GM12873 (cell line): Measurements from ENCODE around the gene TTLL10.

ENCODE experiments used
- CTCF ChIP-seq: IDR thresholded peaks from 2 replicates; pipeline ENCODE4 v1.5.1; 2012; ENCODE audit warnings: low read depth, mild to moderate bottlenecking, moderate library complexity, low read length, control low read depth; ENCODE audit not compliant: insufficient read depth; ENCODE audit errors: missing control alignments

The TTLL10 gene

GRCh38 chr1:1232208-1232795 lies 58.6 kb downstream of the TTLL10 start, which contains the start of gene B3GALT6:
Gene B3GALT6 (plus strand): TSS chr1:1232237. CDS start chr1:1232279, 42 bp downstream.
- no peak for TF ChIP-seq CTCF

GRCh38 chr1:1232796-1233566 lies 59.3 kb downstream of the TTLL10 start:
- TF ChIP-seq CTCF: no peak

DNA sequence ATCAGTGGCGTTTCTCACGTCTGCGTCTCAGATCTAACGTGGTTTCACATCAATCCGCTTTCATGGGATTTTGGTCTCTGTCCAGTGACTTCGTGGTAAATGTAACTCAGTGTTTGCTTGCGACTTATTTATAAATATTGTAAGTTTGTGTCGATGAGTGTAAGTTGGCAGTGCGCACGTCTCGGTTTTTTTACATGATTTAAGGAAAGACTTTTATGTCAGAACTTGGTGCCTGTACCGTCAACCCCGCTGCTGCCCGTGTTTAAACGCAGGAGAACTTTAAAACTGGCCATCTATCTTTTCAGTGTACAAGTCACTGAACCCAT lies 59.9 kb downstream of the TTLL10 start:
- TF ChIP-seq CTCF: no peak

GRCh38 chr1:1234180-1234808 lies 60.6 kb downstream of the TTLL10 start:
- no peak for TF ChIP-seq CTCF

DNA sequence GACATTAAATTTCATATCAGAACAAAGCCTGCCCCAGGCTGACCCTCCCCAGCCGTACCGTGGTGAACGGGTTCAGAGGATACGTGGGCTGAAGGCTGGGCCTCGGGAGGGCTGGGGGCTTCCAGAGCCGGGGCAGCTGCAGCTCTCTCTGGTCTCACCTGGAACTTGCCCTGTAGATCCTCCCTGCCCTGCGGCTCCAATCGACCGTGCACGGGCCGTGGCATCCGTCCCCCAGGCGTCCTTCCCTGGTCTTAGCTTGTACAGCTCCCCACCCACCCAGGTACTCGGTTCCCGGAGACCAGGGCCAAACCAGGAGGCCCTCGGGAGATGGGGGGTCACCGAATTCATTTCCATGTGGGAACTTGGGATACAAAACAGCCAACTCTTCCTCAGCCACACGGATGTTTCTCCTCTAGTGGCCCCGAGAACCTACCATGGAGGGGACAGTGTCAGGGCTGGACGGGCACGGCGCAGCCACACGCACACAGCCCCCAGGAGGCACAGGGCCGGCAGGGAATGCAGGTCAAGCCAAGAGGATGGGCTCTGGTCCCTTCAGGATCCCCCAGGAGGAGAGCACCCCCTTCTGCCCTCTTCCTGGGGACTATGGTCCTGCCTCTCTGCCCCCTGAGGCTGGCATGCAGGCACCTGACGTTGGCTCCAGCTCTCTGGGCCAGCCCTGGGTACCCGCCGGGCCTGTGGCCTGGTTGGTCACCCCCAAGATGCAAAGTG lies 61.5 kb downstream of the TTLL10 start:
- no peak for TF ChIP-seq CTCF

- TF ChIP-seq CTCF: no peak
These were observed 62.6 kb downstream of the TTLL10 start for GRCh38 chr1:1236176-1236763.
